ENCODE results near the gene TOM1L2.

TOM1L2 gene

DNA sequence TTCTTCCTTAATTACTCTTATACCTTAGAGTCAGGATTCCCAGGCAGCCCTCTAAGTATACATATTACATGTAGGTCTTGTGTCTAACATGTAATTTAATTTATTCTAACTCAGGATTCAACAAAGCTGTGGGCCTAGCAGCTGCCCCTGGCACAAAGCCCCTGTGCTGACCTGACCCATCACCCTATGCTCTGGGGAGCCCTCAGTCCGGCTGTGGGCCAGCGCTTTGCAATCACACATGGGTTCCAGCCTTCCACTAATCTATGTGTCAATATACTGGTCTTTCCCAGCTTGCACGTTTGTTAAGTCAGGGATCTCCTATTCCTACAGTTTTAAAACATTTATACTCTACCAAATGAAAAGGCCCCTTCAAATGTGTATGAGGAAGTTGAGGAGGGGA is 72.7 kb downstream of the TOM1L2 start:
- DNase-seq (ENCODE audit: low read depth) = no peak

DNA sequence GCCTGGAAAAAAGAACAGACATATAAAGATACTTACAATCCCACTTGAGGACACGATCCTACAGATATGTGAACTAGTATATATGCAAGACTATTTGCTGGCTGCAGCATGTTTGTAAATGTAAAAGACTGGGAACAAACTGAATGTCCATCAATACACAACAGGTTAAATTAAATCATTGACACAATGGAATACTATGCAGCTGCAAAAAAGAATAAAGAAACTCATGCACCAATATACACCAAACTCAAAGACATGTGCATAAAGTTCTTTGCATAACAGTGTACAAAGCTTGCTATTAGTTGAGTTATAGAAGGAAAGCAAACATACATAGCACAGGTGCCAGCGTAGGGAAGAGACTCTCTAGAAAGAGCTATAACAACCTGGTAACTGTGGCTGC is 73.5 kb downstream of the TOM1L2 start:
- DNase-seq (ENCODE audit: low read depth) = no peak

DNA sequence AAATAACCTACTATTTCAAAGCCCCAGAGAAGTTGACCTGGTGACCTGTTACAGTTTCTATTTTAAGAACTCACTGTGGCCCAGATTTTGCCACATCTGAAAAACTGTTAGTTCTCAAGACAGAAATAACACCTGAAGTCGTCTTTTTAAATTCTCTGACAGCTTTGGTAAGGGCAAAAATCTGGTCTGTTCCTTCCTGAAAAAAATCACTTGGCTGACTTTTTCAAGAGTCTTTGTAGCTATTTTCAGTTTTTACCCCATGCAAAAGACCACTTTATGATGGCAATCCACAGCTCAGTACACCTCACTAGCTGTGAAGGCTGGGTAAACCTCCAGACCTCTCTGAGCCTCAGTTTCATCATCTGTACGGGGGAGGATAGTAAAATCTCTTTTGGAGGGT is 74.8 kb downstream of the TOM1L2 start:
- no peak for DNase-seq (ENCODE audit: low read depth)

DNA sequence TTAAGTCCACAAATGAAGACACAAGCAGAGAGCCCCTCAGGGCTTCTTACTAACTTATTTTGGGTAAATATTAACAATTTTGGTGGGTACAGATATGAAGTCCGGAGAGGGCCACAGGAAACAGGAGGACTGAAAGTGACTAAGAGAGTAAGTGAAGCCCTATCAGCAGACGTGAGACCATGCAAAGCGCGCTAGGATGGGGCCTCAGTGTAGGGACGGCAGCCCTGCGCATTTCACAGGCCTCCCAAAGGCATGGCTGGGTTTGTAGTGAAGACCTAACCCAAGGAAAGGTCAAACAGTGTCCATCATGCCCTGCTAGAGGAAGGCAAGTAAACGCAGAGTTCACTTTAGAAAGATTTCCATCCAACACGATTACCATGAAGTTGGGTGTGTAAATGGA is 75.5 kb downstream of the TOM1L2 start:
- DNase-seq (ENCODE audit: low read depth) = no peak

DNA sequence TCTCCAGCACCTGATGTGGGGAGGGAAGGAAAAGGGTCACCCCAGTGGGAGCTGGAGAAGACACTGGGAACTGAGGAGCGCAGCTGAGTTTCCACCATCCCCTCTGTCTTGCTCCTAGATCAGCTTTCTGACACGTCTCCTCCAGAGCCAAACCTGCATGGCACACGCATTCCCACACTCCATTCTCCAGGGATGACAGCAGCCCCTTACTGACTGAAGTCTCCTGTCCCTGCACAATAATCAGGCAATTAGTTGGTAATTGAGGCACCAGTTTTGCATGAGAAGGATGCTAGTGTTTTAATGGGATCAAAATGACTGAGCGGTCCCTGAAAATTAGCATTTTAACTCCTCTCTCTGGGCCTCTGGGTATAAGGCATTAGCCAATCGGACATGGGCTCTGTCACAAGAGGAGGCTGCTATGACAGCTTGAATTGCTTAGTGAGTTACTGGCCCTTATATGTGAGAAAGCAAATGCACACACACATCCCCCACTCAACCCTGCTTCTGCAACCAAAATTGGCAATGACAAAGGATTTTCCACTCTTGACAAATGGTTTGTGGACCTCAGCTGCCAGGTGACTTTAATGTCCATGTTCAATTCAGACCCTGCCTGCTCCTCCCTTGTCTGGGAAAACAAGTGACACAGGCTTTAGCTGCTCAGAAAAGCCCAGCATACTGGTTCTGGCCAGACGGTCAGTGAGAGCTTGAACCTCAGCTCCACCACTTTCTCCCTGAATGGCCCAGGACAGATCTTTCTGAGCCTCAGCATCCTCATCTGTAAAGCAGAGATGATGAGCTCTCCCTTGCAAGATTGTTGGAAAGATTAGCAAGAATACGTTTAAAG is 78.2 kb downstream of the TOM1L2 start:
- no peak for DNase-seq (ENCODE audit: low read depth)

DNA sequence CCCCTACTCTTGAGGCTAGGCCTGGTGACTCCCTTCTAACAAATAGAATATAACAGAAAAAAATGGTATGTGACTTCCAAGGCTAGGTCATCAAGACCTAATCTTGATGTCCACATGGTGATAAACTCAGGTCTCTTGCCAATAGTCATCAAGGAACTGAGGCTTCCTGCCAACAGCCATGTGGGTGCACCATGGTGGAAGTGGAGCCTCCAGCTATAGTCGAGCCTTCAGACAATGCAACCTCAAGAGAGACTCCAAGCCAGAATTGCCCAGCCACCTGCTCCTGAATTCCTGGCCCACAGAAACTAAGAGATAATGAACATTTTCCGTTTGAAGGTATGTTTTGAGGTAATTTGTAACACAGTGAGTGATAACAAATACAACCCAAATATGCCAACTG is 79.5 kb downstream of the TOM1L2 start:
- DNase-seq (ENCODE audit: low read depth) = no peak

DNA sequence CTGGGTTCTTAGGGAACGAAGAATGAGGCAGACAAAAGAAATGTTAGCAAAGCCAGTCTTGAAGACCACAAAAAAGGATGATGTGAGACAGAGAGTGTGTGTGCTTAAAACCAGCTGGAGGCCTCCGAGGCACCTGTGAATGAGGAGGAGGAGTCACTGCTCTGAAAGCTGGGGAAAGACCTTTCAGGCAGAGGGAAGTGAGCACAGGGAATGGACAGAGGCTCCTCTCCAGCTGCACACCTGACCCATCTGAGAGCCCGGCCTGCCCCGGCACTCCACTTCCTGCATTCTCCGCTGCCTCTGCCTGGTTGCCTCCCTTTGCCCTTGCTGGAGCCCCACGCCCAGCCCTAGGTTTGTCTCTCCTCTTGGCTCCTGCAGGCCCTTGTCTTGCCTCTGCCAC is 80.2 kb downstream of the TOM1L2 start:
- no peak for DNase-seq (ENCODE audit: low read depth)

DNA sequence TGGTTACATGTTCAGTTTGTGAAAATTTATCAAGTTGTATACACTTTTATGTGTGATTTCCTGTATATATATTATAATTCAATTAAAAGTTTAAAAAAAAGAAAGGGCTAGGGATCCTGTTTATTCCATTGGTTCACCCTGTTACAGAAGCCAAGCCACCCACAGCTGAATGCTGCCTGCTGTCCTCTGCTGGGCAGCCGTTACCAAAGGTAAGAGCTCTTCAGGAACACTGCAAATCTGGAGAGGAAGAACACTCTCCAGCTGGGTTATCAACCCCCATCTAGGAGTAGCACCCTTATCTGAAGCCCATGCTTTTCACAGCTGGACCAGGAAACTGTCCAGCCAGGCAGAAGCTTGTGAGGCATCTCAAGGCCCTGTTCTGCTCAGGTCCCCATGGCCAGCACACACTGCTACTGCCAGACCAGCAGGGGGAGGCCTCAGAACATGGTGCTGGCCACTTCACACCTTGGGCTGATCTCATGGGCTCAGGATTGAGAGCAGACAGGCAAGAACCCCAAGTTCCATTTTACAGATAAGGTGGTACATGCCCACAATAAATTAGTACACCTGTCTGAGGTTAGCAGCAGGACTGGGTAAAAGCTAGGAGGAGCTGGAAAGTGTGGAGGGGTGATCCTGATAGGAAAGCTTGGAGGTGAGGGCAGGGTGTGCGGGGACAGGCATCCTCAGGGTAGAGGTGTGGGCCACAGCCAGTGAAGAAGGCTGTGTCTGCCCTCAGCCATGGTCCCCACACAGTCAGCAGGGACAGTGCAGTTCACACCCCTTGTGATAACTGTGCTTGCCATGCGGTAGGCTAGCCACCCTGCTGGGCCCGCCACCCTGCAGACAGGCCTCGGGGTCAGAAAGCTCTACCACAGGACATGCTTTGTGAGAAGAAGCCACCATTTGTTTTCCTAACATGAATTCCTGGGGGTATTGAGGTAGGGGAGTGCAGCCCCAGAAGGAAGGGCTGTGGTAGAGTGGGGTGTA is 81.1 kb downstream of the TOM1L2 start:
- no peak for DNase-seq (ENCODE audit: low read depth)

DNA sequence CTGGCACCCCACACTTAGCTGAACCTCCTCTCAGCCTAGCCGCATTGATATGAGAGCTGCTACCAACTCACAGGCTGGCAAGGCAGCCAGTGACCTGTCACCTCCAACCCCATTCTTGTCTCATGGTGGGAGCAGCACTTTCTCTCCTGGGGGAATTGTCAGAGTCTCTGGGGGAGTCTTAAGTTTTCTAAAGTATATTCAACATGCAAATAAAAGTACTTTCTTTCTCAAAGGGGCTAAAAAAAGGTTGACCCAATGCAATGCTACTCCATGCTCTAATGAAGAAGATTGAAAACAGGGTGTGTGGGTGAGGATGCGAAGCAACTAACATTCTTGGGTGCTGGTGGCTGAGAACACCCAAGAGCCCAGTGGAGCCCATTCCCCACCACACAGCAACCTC is 82.3 kb downstream of the TOM1L2 start:
- no peak for DNase-seq (ENCODE audit: low read depth)

DNA sequence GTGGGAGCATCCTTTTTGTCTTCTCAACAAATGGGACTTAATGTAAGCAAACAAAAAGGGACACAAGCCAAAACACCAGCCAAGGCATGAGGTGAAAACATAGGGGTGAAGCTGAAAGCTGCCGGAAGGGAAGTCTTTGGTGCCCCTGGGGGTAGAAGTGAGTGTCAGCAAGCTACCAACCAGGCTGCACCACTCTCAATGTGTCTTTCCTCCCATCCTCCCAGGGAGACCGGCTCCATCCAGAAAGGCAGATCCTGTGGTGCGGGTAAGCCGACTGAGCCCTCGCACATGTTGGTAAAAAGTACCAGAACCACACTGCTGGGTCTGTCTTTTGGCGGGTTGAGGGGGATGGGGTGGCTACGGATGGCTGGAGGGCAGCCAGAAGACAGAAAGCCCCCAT is 83.4 kb downstream of the TOM1L2 start:
- no peak for DNase-seq (ENCODE audit: low read depth)

DNA sequence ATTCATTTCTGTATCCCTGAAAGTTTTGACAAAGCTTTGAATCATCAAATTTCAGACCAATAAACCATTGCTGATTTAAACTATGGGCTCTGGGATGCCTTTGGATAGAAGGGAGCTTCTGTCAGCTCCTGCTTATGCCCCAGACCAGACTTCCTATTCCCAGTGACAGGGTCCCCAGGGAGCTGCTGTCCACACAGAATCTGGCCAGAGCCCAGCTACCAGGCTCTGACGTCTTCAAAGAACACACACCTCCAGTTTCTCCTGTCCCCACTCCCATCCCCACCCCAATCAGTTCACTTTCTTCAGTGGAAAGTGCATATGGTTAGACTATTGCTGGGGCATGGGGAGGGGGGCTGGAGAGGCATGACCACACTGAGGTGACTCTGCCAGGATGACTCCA is 83.8 kb downstream of the TOM1L2 start:
- DNase-seq (ENCODE audit: low read depth) = no peak

DNA sequence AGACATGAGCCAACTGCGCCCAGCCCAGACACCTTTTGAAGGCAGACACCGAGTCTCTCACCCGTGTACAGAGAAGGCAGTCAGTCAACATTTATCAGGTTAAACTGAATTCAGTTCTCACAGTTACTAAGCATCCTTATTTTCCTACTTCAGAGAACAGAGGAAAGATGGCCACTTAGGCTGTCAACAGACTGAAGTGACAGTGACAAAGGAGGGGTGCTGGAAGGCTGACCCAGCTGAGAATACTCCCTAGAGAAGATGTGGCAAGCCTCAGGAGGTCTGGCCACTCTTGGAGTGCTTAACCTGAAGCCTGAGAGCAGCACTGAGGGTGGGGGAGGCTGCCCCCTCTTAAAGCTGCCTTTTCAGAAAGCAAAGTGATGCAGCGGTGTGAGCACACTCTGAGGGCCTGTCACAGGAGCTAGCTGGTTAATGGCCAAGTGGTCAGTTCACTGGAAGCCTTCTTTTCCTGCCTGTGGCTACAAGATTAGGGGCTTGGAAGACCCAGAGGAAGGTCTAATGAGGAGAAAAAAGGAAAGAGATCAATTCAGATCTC is 84.4 kb downstream of the TOM1L2 start:
- no peak for DNase-seq (ENCODE audit: low read depth)

DNA sequence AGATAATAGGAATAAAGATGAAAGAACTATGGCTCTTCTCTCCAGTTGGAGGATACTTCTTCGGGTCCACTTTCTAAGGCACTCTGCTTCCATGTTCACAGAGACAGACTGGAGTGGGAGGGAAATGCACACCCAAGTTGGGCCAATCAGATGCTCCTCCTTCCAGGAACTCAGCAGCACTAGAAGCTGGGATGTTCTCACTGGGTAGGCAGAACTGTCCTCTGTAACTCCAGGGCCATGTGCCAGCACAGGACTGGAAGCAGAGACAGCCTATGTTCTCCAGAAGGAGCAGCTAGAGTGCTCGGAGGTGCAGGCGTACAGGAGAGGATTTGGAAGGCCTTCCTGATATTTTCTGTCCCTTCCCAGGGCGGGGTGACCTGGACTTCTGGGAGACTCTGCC is 85.5 kb downstream of the TOM1L2 start:
- DNase-seq (ENCODE audit: low read depth) = no peak

DNA sequence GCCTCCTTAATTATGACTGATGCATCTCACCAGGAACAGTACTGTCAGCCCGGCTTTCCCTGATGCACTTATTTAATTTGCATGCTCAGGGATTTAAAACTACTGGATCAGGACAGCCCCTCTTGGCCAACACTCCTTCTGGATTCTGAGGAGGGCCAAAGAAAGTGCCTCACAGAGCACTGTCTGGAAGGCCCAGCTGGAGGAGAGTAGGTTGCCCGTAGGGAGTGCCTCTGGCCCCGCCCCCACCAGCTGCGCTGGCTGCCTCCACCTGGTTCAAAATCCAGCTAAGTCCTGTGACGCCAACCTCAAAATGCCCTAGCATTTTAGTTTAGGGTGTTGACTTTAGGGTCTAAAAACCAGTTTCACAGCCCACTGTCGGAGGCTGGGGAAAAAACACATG is 86.0 kb downstream of the TOM1L2 start:
- DNase-seq (ENCODE audit: low read depth) = no peak

DNA sequence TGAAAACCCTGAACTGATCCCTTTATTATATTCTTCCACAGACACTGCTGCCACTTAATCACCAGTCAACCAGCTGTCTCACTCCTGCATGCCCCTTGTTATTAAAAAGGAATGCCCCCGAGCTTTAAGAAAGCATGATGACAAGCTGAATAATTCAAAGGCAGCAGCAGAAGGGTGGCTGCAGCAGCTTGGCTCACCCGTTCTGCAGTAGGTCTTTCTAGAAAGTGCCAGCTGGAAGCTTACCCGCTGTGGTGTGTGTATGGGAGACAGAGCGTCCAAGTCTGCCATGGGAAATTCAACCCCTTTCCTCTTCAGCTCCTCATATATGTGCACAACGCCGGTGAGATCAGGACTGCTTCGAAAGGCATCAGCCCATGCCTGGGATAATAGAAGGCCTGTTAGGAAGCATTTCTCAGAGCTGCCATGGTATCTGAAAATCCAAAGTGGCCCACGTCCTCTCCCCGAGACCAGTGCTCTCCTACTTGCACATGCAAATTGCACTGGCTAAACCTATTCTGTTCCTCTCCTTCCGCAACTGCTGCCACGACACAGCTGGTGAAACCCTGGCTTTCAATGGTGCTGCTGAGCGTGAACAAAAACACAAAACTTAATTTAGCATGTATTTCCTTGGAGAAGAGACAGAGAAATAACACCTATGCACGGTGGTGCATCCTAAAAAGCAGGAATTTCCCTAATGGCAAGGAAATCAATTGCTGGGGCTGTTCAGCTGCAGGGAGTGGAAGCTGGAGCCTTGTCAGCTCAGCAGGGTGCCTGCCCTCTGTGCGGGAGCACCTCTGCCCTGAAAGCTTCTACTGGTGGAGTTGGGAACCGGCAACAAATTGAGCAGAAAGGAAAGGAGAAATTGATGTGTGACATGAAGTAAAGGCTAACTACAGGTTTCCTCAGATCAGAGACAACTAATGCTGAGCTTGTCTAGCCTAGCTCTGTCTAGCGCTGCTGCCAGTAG is 87.5 kb downstream of the TOM1L2 start:
- DNase-seq (ENCODE audit: low read depth) = no peak

DNA sequence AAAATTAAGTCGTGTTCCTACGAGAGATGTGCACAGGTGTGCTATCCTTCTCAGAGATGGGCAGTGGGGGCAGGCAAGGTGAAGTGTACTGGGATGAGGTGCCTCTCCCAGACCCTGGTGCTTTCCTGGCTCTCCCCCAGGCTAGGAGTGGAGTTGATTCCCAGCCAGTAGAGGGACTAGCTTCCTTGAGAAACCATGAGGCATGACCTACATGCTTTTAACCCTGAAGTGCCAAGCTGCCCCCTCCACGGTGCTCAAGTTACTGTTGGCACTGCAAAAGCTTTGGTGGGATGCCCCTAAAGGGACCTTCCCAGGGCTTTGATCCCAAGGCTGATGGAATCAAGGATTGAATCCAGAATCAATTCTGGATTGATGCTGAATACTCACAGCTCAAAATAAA is 88.4 kb downstream of the TOM1L2 start:
- DNase-seq (ENCODE audit: low read depth) = no peak

DNA sequence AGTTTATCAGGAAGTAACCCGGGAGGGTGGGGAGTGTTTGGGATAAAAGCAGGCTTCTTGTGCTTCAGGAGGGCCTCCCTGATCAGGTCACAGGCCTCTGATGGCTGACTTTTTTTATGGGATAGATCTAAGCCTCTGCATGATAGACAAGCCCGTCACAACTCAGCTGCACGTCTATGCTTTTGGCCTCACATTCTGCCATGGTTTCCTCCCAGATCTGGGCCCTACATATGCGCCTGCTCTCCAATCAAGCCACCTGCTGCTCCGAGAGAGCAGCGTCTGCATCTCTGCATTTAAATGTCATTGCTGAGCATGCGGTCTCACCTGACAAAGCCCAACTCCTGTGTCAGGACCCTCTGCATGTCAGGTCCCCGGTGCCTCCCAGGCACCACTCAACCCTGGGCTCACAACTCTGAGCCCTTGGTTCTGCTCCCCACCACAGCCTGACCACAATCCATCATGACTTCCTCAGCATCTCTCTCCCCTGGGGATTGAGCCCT is 90.1 kb downstream of the TOM1L2 start:
- DNase-seq (ENCODE audit: low read depth) = no peak

DNA sequence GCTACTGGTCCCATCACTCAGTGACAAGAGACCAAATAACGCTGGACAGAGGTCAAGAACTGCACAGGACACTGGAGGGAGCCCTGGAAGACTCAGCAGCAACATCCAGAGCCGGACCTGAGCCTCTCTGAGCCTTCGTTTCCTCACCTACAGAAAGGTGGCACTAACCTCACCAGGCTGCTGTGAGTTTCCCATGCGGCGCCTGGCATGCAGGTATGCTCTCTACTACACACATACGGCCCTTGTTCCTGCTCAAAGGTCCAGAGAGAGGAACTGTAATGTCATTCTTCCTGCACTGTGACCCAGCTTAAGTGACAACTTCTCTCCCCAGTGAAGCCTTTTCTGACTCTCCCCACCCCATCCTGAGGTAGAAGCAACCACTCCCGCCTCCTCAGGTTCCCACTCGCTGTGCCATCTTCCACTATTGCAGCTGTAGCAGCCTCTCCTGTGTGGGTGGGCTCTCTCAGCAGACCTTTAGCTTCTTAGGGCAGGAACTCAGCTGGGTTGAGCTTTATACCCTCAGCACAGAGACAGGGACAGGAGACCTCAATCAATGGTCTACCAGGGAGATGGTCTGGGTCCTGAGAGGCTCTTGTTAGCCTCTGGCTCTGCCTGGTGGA is 91.5 kb downstream of the TOM1L2 start:
- no peak for DNase-seq (ENCODE audit: low read depth)

DNA sequence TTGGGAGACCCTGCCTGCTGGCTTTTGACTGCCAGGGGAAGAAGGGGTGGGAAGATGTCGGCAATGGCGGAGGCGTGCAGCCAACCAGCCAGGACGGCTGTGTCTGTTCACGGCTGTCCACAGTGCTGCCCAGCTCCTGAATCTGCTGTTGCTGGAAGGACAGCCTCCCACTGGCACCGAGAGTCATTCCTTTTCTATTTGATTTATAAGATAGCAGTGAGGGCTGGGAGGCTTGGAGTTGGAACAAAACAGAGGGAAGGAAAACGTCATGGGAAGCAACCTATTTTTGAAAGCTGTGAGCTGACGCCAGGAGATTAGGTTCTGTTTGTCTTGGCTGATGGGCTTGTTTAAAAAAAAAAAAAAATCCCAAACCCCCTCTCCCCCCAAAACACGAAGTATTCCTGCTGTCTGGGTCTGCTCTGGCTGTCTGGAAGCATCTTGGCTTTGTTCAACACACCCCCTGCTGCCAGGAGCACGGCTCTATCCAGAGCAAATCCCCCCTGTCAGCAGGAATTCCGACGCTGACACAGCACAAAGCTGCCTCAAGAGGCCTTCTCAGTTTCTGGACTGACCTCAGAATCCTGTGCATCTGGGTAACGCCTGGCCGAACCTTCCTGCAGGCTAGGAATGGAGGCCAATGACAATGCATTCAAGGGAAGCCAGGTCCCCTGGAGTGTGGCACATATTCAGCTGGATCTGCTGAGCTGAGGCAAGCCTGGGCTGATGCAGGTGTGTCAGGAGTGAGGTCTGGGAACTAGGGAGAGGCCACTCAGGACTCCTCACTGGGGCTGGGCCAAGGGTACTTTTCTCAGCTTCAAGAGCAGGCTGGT is 94.5 kb downstream of the TOM1L2 start:
- DNase-seq (ENCODE audit: low read depth) = no peak

DNA sequence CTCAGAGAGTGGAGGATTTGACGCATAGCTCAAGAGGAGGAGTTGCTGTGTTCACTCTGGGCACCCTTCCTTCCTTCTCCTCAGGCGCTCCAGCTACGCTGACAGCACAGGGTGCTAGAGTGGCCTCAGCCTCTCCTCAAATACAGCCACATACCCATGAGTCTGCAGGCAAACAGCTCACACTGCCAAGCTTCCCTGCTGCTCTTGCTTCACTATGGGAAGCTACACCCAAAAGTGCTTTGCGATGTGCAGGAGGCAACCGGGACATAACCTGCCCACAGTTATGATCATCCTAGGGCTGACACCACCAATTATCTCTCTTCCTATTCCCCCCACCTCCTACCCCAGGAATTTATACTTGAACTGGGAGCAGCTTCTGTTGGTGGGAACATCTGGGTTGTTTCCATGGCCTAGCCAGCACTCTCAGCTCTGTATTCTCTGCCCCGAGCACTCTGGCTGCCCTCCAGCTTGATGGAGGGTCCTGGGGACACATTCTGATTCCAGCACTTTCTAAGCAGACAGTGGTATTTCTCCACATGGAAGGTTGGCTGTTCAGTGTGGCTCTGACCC is 95.2 kb downstream of the TOM1L2 start:
- no peak for DNase-seq (ENCODE audit: low read depth)
